ENCODE data around the gene RASL11A.
"Not testable (repeated sequence)": the region's sequence is repeated elsewhere in the genome, so short reads cannot be mapped to it uniquely, and the experiment has no call there.

RASL11A gene

GRCh38 chr13:27289011-27289665 is 18.5 kb downstream of the RASL11A start:
- no peak for TF ChIP-seq CTCF (conservative IDR thresholded peaks at IDR 0.05; ENCODE audit: low read depth, low read length)
- no peak for DNase-seq (ENCODE audit: low read depth)
- no peak overlapping the region for H3K4me3 ChIP-seq (ENCODE audit: low read length)

GRCh38 chr13:27290715-27291114 is 20.1 kb downstream of the RASL11A start:
- no peak for DNase-seq (ENCODE audit: low read depth)
- no peak for TF ChIP-seq CTCF (conservative IDR thresholded peaks at IDR 0.05; ENCODE audit: low read depth, low read length)
- H3K4me3 ChIP-seq (ENCODE audit: low read length) = no peak overlapping the region

DNA sequence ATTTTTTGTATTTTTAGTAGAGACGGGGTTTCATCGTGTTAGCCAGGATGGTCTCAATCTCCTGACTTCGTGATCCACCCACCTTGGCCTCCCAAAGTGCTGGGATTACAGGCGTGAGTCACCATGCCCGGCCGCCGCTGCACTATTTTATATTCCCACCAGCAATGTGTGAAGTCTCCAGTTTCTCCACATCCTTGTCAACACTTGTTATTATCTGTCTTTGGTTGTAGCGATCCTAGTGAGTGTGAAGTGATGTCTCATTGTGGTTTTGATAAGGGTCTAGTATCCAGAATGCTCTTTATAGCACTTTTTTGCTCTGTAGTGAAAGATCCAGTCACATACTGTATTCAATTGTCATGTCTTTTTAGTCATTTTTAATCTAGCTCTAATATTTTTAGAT is 21.3 kb downstream of the RASL11A start:
- DNase-seq (ENCODE audit: low read depth) = not testable (repeated sequence)

GRCh38 chr13:27293076-27293691 is 22.6 kb downstream of the RASL11A start:
- no peak for DNase-seq (ENCODE audit: low read depth)

More for the DNA sequence above, 21.3 kb downstream of the RASL11A start:
- H3K4me3 ChIP-seq (ENCODE audit: low read length) = not testable (repeated sequence)

DNA sequence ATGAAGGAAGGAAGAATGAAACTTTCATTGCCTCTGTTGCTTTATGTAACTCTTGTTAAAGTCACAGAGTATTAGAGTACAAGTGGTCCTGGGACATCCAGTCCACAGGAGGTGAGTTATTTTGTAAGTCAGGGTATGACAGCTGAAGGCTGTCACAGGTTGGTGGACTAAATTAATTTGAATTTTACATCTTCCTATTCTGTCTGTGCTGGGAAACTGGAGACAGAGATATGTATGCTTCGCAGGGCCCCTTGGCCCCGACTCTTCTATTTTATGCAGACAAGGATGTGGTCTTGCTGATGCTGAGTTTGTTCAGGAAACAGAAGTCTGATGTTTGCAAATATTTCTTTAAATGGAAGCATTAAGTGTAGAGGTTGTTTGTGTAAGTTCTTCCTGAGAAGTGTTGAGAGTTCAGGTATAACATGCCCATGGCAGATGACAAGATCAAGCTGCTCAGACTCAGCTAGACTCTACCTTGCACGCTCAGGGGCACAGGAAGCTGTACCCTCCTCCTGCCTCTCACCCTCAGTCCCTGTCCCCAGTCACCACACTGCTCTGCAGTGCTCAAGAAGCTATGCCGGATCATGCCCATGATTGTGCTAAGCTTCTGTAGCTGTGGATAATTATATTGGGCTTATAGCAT is 23.4 kb downstream of the RASL11A start:
- TF ChIP-seq CTCF (conservative IDR thresholded peaks at IDR 0.05; ENCODE audit: low read depth, low read length) = no peak
- DNase-seq (ENCODE audit: low read depth) = no peak
- H3K4me3 ChIP-seq (ENCODE audit: low read length) = no peak overlapping the region

More at GRCh38 chr13:27293076-27293691, 22.6 kb downstream of the RASL11A start:
- no peak overlapping the region for H3K4me3 ChIP-seq (ENCODE audit: low read length)
- no peak for TF ChIP-seq CTCF (conservative IDR thresholded peaks at IDR 0.05; ENCODE audit: low read depth, low read length)

- H3K4me3 ChIP-seq (ENCODE audit: low read length) = no peak overlapping the region
- no peak for DNase-seq (ENCODE audit: low read depth)
- no peak for TF ChIP-seq CTCF (conservative IDR thresholded peaks at IDR 0.05; ENCODE audit: low read depth, low read length)
These were observed 24.5 kb downstream of the RASL11A start for GRCh38 chr13:27295096-27295495.

- TF ChIP-seq CTCF (conservative IDR thresholded peaks at IDR 0.05; ENCODE audit: low read depth, low read length) = no peak
- H3K4me3 ChIP-seq (ENCODE audit: low read length) = no peak overlapping the region
- DNase-seq (ENCODE audit: low read depth) = no peak
These were observed 25.0 kb downstream of the RASL11A start for GRCh38 chr13:27295660-27296059.
